OCI-LY7 (cell line): ENCODE data around the gene TUBGCP6. TPM values are rescaled to one million over a fixed set of nuclear protein-coding genes. Genes with fewer than 3 reads are reported as not detected.

Experiments
- BruUV-seq: library from RNA; stranded (reverse); fragments of 400-500 nt; replicated peaks from 2 replicates; lab custom pipeline; 2021; lab: Mats Ljungman, UMichigan
- CTCF ChIA-PET: fragments of 300-600 bp; sonication (Branson Sonifier 250); formaldehyde crosslinking; loops from one replicate; lab custom pipeline; 2022; ENCODE audit warnings: antibody characterized with exemption; ENCODE audit not compliant: unreplicated experiment; lab: Charles Lee
- POLR2A ChIA-PET: fragments of 300-600 bp; sonication (Branson Sonifier 250); formaldehyde crosslinking; loops from one replicate; lab custom pipeline; 2022; ENCODE audit warnings: antibody characterized with exemption; lab: Charles Lee
- DNase-seq: peaks from one replicate; pipeline ENCODE4 v3.0.0-alpha.2; 2015; ENCODE audit warnings: low spot score
- H2AFZ ChIP-seq: fragments of 200-600 bp; sonication (generic), shearing (Covaris generic); 2 replicates; pipeline ENCODE4 v1.6.1; 2014; ENCODE audit warnings: mild to moderate bottlenecking, antibody characterized with exemption, low read length, moderate library complexity
- H3K27ac ChIP-seq: fragments of 200-600 bp; sonication (generic); 2 replicates; pipeline ENCODE4 v1.5.1; 2014; ENCODE audit warnings: mixed run types, low read depth, mild to moderate bottlenecking, moderate library complexity, low read length, inconsistent platforms; ENCODE audit not compliant: poor library complexity, severe bottlenecking
- H3K36me3 ChIP-seq: fragments of 200-600 bp; sonication (generic); 2 replicates; pipeline ENCODE4 v1.6.1; 2014; ENCODE audit warnings: mild to moderate bottlenecking, antibody characterized with exemption, low read length, moderate library complexity, mixed read lengths; ENCODE audit not compliant: insufficient read depth
- H3K4me1 ChIP-seq: fragments of 200-600 bp; sonication (generic); 2 replicates; pipeline ENCODE4 v1.5.1; 2014; ENCODE audit warnings: mild to moderate bottlenecking, low read length; ENCODE audit not compliant: insufficient read depth, poor library complexity, severe bottlenecking
- H3K4me2 ChIP-seq: fragments of 200-600 bp; sonication (generic); 2 replicates; pipeline ENCODE4 v1.6.1; 2014; ENCODE audit warnings: mild to moderate bottlenecking, low read length
- H3K4me3 ChIP-seq: fragments of 200-600 bp; sonication (generic); 2 replicates; pipeline ENCODE4 v1.5.1; 2014; ENCODE audit warnings: mild to moderate bottlenecking, low read depth, low read length; ENCODE audit not compliant: poor library complexity, severe bottlenecking
- H3K79me2 ChIP-seq: fragments of 200-600 bp; sonication (generic); 2 replicates; pipeline ENCODE4 v1.6.1; 2016; ENCODE audit warnings: low read depth, mild to moderate bottlenecking, low read length, moderate library complexity, mixed read lengths; ENCODE audit not compliant: insufficient read depth
- H3K9me2 ChIP-seq: fragments of 200-600 bp; sonication (generic); 2 replicates; pipeline ENCODE4 v1.6.1; 2016; ENCODE audit warnings: mild to moderate bottlenecking, low read length, mixed read lengths; ENCODE audit not compliant: insufficient read depth
- H3K9me3 ChIP-seq: fragments of 200-600 bp; sonication (generic); 2 replicates; pipeline ENCODE4 v1.6.1; 2014; ENCODE audit warnings: mild to moderate bottlenecking, mixed run types, low read length, mixed read lengths
- H4K20me1 ChIP-seq: fragments of 200-600 bp; sonication (generic); 2 replicates; pipeline ENCODE4 v1.6.1; 2014; ENCODE audit warnings: mild to moderate bottlenecking, antibody characterized with exemption, low read length, moderate library complexity, mixed read lengths; ENCODE audit not compliant: insufficient read depth
- CTCF ChIP-seq: fragments of 200-600 bp; sonication (generic); conservative IDR thresholded peaks from 2 replicates; pipeline ENCODE4 v1.5.1; 2014; ENCODE audit warnings: mild to moderate bottlenecking, antibody characterized with exemption, low read length, moderate library complexity, mixed read lengths
- EZH2phosphoT487 ChIP-seq: fragments of 200-600 bp; sonication (generic); IDR thresholded peaks from 2 replicates; pipeline ENCODE4 v1.6.1; 2018; ENCODE audit warnings: low read depth, borderline replicate concordance, mild to moderate bottlenecking, mixed run types, antibody characterized with exemption, low read length, moderate library complexity, mixed read lengths
- intact Hi-C: fragments of 100-400 bp; cut with micrococcal nuclease; formaldehyde crosslinking; loops from one replicate; pipeline ENCODE4 v1.10.0; 2022; ENCODE audit not compliant: unreplicated experiment
- total RNA-seq, 2 experiments: library from RNA; depleted of rRNA in 1 of 2; stranded (reverse); fragments of >200 nt in 1 of 2; shearing (Covaris generic) in 1 of 2; gene quantifications; 2 replicates each; pipeline ENCODE4 v1.2.3, GENCODE V29; 2014 to 2022

The TUBGCP6 gene
- total RNA-seq, 2 experiments from 2014 or later: 57.7 to 63.2 TPM

GRCh38 chr22:50197856-50198623 lies 46.8 kb downstream of the TUBGCP6 start:
- Histone ChIP-seq H3K4me1 (peaks cover 32% of the 10 kb centered on the region), H3K9me2 (no peaks in the 10 kb centered on the region), H3K36me3 (peaks cover 57% of the 10 kb centered on the region), H3K79me2 (peaks cover 21% of the 10 kb centered on the region), H3K27ac (no peak overlapping the region), H3K9me3 (peaks cover 2% of the 10 kb centered on the region; the same call in 1 of the 2 replicates), H3K4me2 (no peak overlapping the region), H3K4me3 (no peak overlapping the region), H2AFZ (no peak overlapping the region), H4K20me1 (0 out of 2 replicates have a peak, but pooled peaks cover 8% of the 10 kb centered on the region)
- CTCF ChIA-PET: no interaction called here
- POLR2A ChIA-PET: no interaction called here
- DNase-seq: no peak
- no TSS peak for BruUV-seq
- TF ChIP-seq CTCF: no peak
- TF ChIP-seq EZH2phosphoT487: no peak
- intact Hi-C loops: no loop called here

GRCh38 chr22:50197000-50197800 lies 47.6 kb downstream of the TUBGCP6 start:
- POLR2A ChIA-PET: no interaction called here
- BruUV-seq: no TSS peak
- Histone ChIP-seq H3K4me1 (peaks cover 34% of the 10 kb centered on the region), H3K9me3 (no peaks in the 10 kb centered on the region), H3K27ac (no peak overlapping the region), H4K20me1 (0 out of 2 replicates have a peak, but pooled peaks cover 2% of the 10 kb centered on the region), H3K36me3 (peaks cover 59% of the 10 kb centered on the region), H3K4me2 (no peak overlapping the region), H2AFZ (no peak overlapping the region), H3K79me2 (peaks cover 21% of the 10 kb centered on the region), H3K9me2 (no peaks in the 10 kb centered on the region), H3K4me3 (no peak overlapping the region)
- CTCF ChIA-PET: interaction anchor here (0.6 kb wide), 1 partner anchor 86 kb away, joined by 6 read pairs; no protein-coding TSS in a partner anchor
- TF ChIP-seq CTCF (no peak), EZH2phosphoT487 (no peak)
- DNase-seq: no peak
- intact Hi-C loops: no loop called here
